Stimulated activated CD8-positive, alpha-beta memory T cell treated with anti-CD3 and anti-CD28 coated beads, Interleukin-15, amount 100 ng/mL, for 48 hours (primary cell): ENCODE measurements around the gene NTMT2.
"Not testable (repeated sequence)": the region's sequence is repeated elsewhere in the genome, so short reads cannot be mapped to it uniquely, and the experiment has no call there.

Experiments used
- DNase-seq, 2 donors: peaks; one replicate each; pipeline ENCODE4 v3.0.0-alpha.2; 2020; ENCODE audit warnings: low read depth in 2 of 2

The NTMT2 gene

GRCh38 chr1:170145770-170146676 lies at the start of gene NTMT2:
TSS of gene NTMT2 (plus strand) at chr1:170145959. CDS start at chr1:170146108, 149 bp downstream.
- DNase-seq, result no peak

- DNase-seq, result no peak
Measured at GRCh38 chr1:170095976-170096748, 49.6 kb upstream of the NTMT2 start.

DNA sequence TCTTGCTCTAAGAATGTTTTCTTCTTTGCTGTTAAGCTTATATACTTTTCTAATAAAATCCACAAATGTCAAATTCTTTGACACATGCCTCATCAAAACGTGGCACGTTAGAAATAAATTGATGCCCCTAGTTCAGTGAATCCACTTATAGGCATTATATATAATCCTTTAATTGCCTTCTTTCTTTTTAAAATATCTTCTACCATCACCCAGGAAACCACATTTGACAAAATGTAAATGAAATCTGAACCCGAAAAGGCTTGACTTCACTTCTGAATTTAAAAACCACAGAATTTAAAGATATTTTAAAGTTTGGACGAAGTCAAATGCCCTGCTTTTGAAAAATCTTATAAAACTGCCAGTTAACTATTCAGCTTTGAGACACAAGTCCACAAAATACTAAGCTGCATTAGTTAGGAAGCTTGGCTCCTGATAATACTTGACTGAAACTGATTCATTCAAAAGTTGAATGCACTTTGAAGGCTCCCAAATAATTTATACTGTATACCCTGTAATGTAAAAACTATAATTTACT lies 48.9 kb upstream of the NTMT2 start:
- DNase-seq, result no peak

GRCh38 chr1:170097449-170097948 lies 48.3 kb upstream of the NTMT2 start:
- DNase-seq, result no peak

GRCh38 chr1:170113140-170113539 lies 32.6 kb upstream of the NTMT2 start:
- DNase-seq, result not testable (repeated sequence)

- no peak for DNase-seq
Measured at GRCh38 chr1:170114906-170115305, 30.9 kb upstream of the NTMT2 start.

DNA sequence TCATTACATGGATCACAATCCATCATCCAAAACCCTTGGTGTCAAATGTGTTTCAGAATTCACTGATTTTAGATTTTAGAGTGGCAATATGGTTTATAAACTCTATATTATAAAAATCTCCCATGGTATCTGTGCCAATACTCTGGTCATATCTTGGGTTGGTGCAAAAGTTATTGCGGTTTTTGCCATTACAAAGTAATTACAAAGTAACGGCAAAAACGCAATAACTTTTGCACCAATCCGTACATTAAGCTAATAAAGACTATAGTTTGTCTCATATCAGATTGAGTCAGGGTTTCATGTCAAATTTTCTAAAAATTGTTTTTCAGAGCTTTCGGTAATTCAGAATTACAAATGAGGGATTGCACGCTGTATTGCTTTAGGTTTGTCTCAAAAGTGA lies 23.4 kb upstream of the NTMT2 start:
- DNase-seq, result no peak

- no peak for DNase-seq
Measured at GRCh38 chr1:170125269-170125668, 20.5 kb upstream of the NTMT2 start.

- no peak for DNase-seq
Measured at GRCh38 chr1:170126696-170127095, 19.1 kb upstream of the NTMT2 start.

DNA sequence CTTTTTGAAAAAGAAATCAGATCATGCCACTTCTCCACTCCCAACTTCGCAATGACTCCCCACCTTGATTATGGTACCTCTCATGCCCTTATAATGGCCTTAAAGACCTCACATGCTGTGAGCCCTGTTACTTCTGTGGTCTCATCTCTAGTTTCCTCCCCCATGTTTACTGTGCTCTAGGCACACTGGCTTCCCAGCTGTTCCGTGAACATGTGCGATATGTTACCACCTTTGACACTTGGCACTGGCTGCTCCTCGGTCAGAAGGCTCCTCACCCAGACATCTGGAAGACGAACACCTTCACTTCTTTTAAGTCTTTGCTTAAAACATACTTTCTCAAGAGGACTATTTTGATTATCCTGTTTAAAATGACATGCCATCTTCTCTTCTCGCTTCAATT lies 14.3 kb upstream of the NTMT2 start:
- no peak for DNase-seq

- no peak for DNase-seq
Measured at GRCh38 chr1:170131984-170132383, 13.8 kb upstream of the NTMT2 start.

DNA sequence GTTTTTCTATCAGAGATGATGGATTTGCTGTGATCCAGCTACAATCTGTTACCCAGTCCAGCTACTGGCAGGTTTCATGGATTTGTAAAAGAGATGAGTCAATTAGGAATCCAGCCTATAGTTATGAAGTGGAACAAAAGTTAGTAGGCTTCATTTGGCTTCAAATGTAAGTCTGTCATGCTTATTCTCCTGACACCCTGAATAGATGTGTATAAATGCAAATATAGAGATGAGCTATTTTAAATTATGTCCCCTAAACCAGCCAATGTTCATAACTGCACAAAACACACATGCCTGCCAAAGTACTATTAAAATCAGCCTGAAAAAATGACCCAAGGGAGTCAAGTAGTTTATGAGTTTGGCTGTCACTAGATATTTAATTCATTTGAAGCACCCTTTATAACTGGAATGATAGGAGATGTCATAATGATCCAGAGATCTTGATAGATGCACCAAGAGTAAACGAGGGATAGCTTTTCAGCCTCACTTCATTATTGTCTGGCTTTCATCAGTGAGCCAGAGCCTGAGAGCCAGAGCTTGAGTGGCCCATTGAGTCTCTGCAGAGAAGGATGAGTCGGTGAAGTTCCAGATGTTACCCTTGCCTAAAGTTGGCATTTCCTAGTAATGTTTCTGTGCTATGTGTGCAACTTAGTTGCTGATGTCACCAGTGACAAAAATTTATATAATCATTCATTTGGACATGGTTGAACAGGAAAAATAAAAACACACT lies 11.8 kb upstream of the NTMT2 start:
- no peak for DNase-seq

DNA sequence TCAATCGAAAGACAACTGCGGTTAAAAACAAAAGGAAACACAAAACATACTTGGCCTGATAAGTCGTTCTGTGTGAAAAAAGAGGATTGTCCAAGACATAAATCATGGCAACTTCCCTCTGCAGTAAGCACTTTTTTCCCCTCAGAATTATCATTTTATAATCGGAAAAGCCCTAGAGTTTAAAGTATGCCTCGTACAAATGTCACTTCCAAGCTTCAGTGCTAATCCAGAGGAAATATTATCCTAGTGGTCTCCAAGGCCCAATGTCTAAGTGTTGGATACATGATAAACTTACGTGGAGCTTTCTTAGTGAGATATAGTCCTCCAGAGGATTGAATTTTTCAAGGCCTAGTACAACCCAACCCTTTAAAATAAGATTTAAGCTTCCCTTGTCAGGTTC lies 11.2 kb upstream of the NTMT2 start:
- no peak for DNase-seq

- DNase-seq, result no peak
Measured at GRCh38 chr1:170140371-170140770, 5.4 kb upstream of the NTMT2 start.

- no peak for DNase-seq
Measured at GRCh38 chr1:170145061-170145460, 698 bp upstream of the NTMT2 start.

GRCh38 chr1:170146720-170147263 lies 1.0 kb downstream of the NTMT2 start:
- DNase-seq, result no peak

GRCh38 chr1:170149241-170149640 lies 3.5 kb downstream of the NTMT2 start:
- DNase-seq, result no peak

DNA sequence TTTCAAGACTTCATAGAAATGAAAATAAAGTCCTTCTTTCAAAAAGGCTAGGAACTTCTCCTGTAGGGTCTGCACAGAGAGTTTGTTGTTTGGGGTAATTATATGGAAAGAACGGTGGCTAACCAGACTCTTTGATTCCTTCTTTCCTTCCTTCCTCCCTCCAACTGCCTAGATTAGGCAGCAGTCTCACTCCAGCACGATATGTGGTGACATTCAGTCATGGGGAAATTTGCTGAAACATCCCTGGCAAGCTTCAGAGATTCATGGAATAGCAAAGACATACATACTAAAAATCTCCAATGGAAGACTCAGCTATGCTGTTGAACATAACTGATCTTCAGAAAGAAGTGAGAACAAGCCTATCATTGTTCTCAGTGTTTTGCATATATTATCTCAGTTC lies 4.3 kb downstream of the NTMT2 start:
- DNase-seq, result no peak

DNA sequence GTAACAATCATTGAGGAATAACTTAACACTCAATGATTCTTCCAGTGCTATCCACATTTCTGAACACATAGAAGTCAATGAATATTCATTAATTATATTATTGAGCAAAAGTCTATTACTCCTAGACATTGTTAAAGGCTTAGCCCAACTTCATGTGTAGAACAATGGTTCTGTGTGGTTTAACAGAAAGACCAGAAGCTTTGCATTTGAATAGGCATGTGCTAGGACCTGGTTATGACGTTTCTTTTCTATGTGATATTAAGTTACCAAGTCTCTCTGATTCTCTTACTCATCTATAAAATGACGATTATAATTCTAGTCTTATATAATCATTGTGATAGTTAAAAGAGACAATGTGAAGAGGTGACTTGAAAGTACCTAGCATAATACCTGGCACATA lies 5.2 kb downstream of the NTMT2 start:
- DNase-seq, result no peak

DNA sequence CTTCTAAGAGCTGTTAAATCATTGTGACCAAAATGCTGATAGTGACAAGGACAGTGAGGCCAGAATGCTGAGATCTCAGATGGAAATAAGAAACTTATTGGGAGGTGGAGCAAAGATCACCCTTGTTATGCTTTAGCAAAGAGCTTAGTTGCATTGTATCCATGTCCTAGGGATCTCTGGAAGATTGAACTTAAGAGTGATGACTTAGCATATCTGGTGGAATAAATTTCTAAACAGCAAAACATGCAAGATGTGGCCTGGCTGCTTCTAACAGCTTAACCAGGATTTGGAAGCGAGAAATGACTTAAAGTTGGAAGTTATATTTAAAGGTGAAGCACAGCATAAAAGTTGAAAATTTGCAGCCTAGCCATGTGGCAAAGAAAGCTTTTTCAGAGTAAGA lies 7.7 kb downstream of the NTMT2 start:
- no peak for DNase-seq

DNA sequence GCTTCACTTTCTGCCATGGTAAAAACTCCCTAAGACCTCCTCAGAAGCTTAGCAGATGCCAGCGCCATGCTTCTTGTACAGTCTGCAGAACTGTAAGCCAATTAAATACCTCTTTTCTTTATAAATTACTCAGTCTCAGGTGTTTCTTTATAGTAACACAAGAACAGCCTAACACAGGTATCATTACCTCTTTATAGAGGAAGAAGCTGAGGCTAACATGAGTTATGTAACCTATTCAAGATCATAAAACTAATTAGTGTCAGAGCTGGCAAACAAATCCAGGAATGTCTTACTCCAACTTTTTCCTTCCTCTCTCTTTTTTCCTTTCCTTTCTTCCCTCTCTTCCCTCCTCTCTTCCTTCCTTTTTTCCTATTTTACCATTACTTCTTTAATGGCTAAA lies 9.3 kb downstream of the NTMT2 start:
- DNase-seq, result no peak

GRCh38 chr1:170156594-170156993 lies 10.8 kb downstream of the NTMT2 start:
- DNase-seq, result no peak
